SK-MEL-5 (cell line): ENCODE measurements around the gene MYRF. TPM values are rescaled to one million over a fixed set of nuclear protein-coding genes. Genes with fewer than 3 reads are reported as not detected.
A peak's percentile ranks its signal among the peaks of the same experiment; 100 is the strongest.

Experiments
- DNase-seq: peaks from one replicate; pipeline ENCODE4 v3.0.0-alpha.2; 2016; ENCODE audit warnings: low read depth, low spot score
- in situ Hi-C: cut with HindIII; loops from 2 replicates; pipeline ENCODE4 v1.10.0; 2016; ENCODE audit warnings: low sequenced_read_pairs, high pct_unique_total_duplicates, low pct_unique_long_range_greater_than_20kb
- total RNA-seq: library from RNA; depleted of rRNA; stranded (reverse); fragments of >200 nt; shearing (Covaris generic); gene quantifications from 2 replicates; pipeline ENCODE4 v1.2.3, GENCODE V29; 2014

MYRF gene
- total RNA-seq, 1 experiment from 2014 or later = 1.7 TPM

GRCh38 chr11:61778920-61779650, 26.6 kb downstream of the MYRF start:
- DNase-seq = no peak
- in situ Hi-C loops = no loop called here

- in situ Hi-C loops = no loop called here
- DNase-seq = no peak
Measured at GRCh38 chr11:61779666-61780525, 27.5 kb downstream of the MYRF start.

GRCh38 chr11:61780581-61781162, 28.2 kb downstream of the MYRF start:
- no peak for DNase-seq
- in situ Hi-C loops = no loop called here

- DNase-seq = no peak
- in situ Hi-C loops = no loop called here
Measured at GRCh38 chr11:61781585-61781984, 29.1 kb downstream of the MYRF start.

GRCh38 chr11:61782299-61782698, 29.9 kb downstream of the MYRF start:
- DNase-seq = no peak
- in situ Hi-C loops = no loop called here

GRCh38 chr11:61782841-61783240, 30.4 kb downstream of the MYRF start:
- in situ Hi-C loops = no loop called here
- DNase-seq = no peak

GRCh38 chr11:61783717-61784505, 31.5 kb downstream of the MYRF start:
- DNase-seq = no peak

GRCh38 chr11:61784506-61784805, 32.0 kb downstream of the MYRF start:
- in situ Hi-C loops = no loop called here
- no peak for DNase-seq

More at GRCh38 chr11:61783717-61784505, 31.5 kb downstream of the MYRF start:
- in situ Hi-C loops = no loop called here

- no peak for DNase-seq
- in situ Hi-C loops = no loop called here
Measured at GRCh38 chr11:61785837-61786402, 33.5 kb downstream of the MYRF start.

GRCh38 chr11:61787928-61788491, 35.6 kb downstream of the MYRF start:
- in situ Hi-C loops = no loop called here
- DNase-seq = peak; percentile 81

- peak; percentile 98 for DNase-seq
- in situ Hi-C loops = no loop called here
Measured at GRCh38 chr11:61791737-61792309, 39.4 kb downstream of the MYRF start.

GRCh38 chr11:61792310-61793082, 40.1 kb downstream of the MYRF start, which contains the start of the genes FEN1 and TMEM258:
Gene FEN1, plus strand, starts transcription at chr11:61792911. Its CDS starts 2,451 bp downstream, at chr11:61795362.
Gene TMEM258, minus strand, starts transcription at chr11:61792599. Its CDS starts 41 bp downstream, at chr11:61792558.
- DNase-seq = peak; percentile 94
- in situ Hi-C loops = no loop called here

GRCh38 chr11:61793083-61793828, 40.8 kb downstream of the MYRF start:
- no peak for DNase-seq
- in situ Hi-C loops = no loop called here

GRCh38 chr11:61793829-61794204, 41.4 kb downstream of the MYRF start:
- in situ Hi-C loops = no loop called here
- no peak for DNase-seq

- in situ Hi-C loops = no loop called here
- DNase-seq = no peak
Measured at GRCh38 chr11:61794579-61794978, 42.1 kb downstream of the MYRF start.

- no peak for DNase-seq
- in situ Hi-C loops = no loop called here
Measured at GRCh38 chr11:61795459-61795858, 43.0 kb downstream of the MYRF start.
